GM12801 (cell line): ENCODE data around the gene MYBL2.

Experiments
- TF ChIP-seq, protein P1 (sequence below): IDR thresholded peaks from one replicate; pipeline ENCODE4 v1.5.1; 2011; ENCODE audit warnings: control low read depth; ENCODE audit not compliant: insufficient read length; ENCODE audit errors: extremely low read depth

Gene MYBL2

DNA sequence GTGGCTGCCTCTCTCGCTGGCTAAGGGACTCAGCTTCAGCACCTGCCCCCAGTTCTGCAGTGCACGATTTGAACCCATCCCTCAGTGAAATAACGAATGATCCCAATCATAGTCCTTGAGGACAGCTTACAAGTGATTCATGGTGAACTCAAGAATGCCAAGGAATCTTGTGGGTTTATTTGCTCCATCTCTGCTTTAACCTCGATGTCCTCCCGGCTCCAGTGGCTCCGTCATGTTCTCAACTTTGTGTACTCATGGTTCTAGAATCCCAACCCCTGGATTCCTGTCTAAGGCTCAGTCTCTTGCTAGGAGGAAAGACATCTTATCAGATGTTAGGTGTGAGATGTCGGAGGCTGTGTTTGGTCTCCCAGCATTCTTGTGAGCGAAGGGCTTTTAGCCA lies 88.9 kb downstream of the MYBL2 start:
- TF ChIP-seq, protein P1, sequence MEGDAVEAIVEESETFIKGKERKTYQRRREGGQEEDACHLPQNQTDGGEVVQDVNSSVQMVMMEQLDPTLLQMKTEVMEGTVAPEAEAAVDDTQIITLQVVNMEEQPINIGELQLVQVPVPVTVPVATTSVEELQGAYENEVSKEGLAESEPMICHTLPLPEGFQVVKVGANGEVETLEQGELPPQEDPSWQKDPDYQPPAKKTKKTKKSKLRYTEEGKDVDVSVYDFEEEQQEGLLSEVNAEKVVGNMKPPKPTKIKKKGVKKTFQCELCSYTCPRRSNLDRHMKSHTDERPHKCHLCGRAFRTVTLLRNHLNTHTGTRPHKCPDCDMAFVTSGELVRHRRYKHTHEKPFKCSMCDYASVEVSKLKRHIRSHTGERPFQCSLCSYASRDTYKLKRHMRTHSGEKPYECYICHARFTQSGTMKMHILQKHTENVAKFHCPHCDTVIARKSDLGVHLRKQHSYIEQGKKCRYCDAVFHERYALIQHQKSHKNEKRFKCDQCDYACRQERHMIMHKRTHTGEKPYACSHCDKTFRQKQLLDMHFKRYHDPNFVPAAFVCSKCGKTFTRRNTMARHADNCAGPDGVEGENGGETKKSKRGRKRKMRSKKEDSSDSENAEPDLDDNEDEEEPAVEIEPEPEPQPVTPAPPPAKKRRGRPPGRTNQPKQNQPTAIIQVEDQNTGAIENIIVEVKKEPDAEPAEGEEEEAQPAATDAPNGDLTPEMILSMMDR = no peak

DNA sequence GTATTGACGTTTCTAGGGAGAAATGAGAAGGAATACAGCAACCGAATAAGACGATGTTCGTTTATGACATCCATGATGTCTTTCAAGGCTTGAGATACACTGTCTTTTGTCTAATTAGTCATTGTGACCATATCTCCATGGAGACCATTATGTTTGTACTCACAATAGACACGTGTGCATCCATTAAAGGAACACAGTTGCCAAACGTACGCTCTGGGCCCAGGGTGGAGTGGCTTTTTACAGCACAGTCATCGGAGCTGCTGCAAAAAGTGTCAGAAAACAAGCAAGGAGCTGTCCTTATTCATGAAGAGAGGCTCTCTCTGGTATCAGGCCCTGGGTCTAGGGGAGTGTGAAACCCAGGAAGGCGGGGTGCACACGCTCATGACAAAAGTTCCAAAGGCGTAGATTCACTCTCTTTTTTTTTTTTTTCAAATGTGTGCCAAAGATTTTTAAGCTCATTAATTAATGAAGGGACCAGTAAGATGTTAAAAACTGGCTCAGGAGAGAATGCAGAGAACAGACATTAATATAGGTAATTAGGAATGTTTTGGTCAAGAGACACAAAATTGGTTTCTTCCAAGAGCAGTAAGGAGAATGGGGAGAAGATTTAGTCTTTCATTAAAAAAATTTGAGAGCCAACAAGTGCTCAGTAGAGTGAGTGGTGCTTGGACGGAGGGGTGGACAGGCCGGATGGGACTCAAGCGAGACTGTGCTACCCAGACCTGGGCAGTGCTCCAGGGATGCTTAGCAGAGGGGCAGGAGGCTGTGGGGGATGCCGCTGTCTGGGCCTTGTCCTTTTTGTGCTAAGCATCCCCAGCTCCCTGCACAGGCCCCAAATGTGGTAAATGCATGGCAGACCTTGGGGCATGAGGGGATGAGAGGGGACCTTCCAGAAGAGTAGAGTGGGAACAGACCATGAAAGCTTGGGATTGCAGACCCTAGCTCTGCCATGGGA lies 94.7 kb downstream of the MYBL2 start:
- TF ChIP-seq, protein P1 = no peak

DNA sequence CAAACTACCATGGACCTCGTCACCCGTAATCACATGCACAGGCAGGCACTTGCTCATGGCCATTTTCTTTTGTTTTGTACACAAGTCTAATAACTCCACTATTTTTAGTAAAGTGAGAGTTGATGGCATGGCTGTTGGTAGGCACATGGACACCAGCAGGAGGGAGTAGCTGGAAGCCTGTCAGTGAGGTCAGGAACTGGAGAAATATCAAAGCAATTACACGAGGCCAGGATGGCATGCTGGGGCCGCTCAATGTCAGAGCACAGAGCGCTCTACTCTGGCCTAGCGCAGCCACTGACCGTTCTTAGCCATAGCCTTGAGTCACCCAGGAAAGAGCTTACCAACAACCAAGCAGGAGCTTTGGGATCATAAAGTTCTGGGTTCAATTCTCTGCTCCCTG lies 96.0 kb downstream of the MYBL2 start:
- TF ChIP-seq, protein P1 = no peak

DNA sequence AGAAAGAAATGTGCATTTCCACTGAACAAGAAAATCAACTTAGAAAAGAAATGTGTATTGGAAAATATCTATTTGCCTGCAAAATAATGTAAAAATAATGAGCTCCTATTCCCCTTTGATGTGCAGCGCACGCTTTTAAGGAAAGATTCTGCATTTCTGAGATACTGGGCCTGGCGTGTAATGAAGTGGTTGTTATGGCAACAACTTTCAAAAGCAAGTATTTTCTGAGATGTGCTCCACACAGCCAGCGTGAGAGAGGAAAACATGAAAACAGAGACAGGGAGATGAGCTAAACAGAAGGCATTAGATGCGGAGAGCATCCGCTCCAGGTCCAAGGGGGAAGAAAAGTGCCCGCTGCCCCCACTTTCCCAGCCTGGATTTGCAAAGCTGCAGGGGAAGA lies 99.0 kb downstream of the MYBL2 start:
- TF ChIP-seq, protein P1 = no peak
